NCI-H1105 (cell line): ENCODE data around the gene GTF3C2.
A peak's percentile ranks its signal among the peaks of the same experiment; 100 is the strongest.

Source experiments
- DNase-seq: peaks from one replicate; lab custom pipeline; 2025; lab: John Stamatoyannopoulos, UW

Gene GTF3C2

DNA sequence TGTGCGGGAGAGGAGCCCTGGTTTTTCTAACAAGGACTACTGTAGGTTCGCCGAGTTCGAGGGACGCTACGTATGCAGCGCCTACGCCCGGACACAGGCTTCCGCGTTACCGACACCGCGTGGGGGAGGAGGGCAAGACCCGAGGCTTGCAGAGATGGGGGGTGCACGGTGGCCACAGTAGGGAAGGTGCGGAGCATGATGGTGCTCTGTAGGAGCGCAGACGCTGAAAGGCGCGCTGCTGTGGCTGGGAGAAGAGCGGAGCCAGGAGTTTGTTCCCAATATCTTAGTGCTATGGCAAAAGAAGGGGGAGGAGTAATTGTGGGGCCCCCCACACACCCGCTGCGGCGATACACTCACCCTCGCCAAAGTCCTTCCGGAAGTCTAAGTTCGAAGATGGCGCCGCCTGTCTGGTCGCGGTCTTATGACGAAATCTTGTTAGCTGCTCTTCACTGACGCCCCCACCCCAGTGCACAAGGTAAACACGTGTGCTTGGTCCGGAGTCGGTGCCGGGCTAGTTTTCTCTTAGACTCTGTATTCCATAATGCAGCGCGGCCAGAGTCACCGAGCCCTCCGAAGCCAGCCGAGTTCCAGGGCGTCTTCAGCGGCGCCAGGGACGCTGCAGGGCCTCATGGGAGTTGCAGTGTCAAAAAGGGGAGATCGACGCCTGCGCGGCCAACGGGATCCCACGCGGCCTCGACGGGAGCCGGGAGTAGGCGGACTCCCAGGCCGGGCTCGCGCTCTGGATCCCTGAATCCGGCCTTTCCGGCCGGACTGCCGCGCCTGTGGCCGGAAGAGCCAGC, at the start of gene GTF3C2:
GTF3C2 (minus strand) TSS at position 383 of the 800 bp plus-strand sequence. CDS start 13,210 bp downstream, outside the sequence.
- DNase-seq: peak; percentile 89

GRCh38 chr2:27400348-27401135, 44.0 kb upstream of the GTF3C2 start:
- DNase-seq: no peak

- no peak for DNase-seq
These were observed 42.4 kb upstream of the GTF3C2 start for GRCh38 chr2:27398962-27399361.

DNA sequence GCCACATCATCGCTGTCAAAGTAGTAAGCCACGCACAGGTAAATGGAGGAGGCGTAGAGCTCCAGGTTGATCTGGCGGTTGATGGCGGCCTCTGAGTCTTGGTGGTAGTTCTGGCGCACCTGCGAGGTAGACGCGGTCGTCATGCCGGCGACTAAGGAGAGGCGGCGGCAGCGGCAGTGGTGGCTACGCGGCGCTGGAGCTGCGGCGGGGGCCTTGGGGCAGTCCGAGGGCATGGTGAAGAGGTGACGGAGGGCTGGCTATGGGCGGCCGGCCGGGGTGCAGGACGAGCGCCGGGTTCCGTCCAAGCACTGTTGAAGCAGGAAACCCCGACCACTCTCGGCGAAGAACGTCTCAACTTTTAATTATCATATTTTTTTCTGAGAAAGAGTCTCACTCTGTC, 36.7 kb upstream of the GTF3C2 start:
- no peak for DNase-seq

- DNase-seq: no peak
These were observed 34.5 kb upstream of the GTF3C2 start for GRCh38 chr2:27390822-27391679.

DNA sequence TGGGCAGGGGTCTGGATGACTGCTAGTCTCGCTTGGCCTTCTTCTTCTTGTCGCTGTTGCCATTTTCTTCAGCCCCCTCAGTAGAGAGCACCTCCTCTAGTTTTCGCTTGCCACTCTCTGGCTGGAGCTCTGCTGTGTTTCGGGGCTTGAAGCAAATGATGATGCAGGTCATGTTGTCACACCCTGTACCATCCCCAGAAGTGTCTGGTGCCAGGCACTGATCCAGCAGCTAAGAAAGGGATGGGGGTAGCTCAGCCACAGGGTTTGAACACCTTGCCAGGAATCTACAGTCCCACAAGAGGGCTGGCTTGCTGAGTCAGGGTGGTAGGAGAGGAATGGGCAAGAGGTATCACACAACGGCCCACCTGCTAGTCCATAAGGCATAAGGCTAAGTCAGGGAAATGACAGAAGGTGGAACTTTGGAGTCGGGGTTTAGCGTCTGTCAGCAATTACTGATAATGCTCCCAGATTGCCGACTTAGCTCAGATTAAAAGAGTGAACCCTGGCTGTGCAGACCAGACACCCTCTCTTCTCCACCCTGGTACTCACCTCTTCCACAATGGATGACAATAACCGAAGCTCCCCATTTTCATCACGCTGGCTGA, 25.1 kb upstream of the GTF3C2 start:
- no peak for DNase-seq

GRCh38 chr2:27380626-27381545, 24.3 kb upstream of the GTF3C2 start, which contains the start of gene ZNF513:
Gene ZNF513 (minus strand): TSS chr2:27380734. CDS start chr2:27380526, 208 bp downstream.
- peak; percentile 94 for DNase-seq

GRCh38 chr2:27379836-27380625, 23.5 kb upstream of the GTF3C2 start:
- peak; percentile 39 for DNase-seq

DNA sequence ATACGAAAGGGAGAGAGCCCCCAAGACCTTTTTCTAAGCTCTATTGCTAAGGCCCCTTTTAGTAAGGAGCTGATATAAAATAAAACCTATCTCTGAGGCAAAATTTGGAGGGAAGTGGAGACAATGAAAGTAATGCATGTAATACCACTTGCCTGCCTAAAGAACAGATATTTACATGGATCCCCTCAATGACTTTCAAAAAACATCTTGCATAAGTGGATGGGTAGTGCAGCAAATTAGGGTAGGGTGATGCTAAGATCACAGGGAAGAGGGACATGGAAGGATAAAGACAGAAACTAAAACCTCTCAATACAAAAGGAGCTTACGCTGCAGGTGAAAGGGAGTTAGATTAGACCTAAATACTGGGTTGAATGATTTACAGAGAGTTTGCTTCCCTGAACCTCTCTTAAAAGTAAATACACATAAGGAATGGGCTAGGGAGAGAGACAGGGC, 22.8 kb upstream of the GTF3C2 start:
- no peak for DNase-seq

GRCh38 chr2:27378809-27379290, 22.3 kb upstream of the GTF3C2 start:
- DNase-seq: no peak

- DNase-seq: no peak
These were observed 21.7 kb upstream of the GTF3C2 start for GRCh38 chr2:27378096-27378808.

GRCh38 chr2:27377618-27378095, 21.1 kb upstream of the GTF3C2 start:
- no peak for DNase-seq

GRCh38 chr2:27376866-27377617, 20.5 kb upstream of the GTF3C2 start:
- no peak for DNase-seq

DNA sequence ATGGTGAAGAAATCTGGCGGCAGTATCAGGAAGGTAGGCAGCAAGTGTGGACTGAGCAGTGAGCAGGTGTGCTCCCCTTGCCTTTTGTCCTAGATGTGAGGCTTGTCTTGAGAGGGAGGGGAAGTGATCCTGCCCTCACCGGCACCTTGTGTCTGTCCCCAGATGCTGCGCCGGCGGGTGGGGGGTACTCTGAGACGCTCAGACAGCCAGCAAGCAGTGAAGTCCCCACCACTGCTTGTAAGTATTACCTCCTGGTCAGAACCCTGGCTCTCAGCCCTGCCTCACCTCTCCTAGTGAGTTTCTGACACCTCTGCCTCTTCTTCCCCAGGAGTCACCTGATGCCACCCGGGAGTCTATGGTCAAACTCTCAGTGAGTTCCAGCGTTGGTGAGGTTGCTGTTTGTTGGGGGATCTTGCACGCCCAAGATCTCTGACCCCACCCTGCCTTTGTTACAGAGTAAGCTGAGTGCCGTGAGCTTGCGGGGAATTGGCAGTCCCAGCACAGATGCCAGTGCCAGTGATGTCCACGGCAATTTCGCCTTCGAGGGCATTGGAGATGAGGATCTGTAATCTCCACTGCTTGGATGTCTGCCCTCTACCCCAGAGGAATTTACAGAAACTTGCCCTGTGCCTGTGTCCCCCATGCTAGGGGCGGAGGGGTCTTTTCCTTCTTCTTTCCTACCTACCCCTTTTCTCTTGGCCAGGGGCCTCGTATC, 19.7 kb upstream of the GTF3C2 start:
- DNase-seq: no peak

DNA sequence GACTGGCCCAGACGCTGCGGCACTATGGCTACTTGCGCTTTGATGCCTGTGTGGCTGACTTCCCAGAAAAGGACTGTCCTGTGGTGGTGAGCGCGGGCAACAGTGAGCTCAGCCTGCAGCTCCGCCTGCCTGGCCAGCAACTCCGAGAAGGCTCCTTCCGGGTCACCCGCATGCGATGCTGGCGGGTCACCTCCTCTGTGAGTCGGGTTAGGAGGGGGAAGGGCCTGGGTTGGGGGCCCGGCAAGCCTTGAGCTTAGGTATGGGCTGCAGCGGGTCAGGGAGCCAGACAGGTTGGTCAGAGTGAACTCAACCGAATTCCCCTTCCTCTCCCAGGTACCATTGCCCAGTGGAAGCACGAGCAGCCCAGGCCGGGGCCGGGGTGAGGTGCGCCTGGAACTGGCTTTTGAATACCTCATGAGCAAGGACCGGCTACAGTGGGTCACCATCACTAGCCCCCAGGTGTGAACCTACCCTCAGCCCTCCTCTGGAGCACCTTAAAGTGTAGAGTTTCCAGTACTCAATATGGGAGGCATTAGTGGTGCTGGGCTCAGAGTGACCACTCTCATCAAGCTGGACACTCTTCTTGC, 19.0 kb upstream of the GTF3C2 start:
- DNase-seq: no peak

GRCh38 chr2:27373567-27373966, 17.0 kb upstream of the GTF3C2 start:
- DNase-seq: no peak

DNA sequence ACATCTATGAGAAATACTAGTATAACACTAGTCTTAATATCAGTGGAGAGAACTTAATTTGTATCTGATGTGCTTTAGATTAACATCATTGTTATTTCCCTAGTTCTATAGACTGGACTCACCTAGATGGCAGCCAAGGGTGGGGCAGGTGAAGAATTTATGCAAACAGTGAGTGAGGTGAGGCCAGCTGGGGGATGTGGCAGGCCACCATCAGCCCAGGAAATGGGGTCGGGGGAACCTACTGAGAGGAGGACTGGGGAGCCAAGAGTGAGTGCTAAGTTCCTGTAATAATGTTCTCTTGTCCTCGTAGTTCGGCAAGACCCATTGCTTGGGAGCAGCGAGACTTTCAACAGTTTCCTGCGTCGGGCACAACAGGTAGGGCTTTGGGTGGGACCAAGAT, 16.4 kb upstream of the GTF3C2 start:
- DNase-seq: no peak
